Lower leg skin (tissue), 4 donors: ENCODE results near the gene UNC13B. TPM values are rescaled to one million over a fixed set of nuclear protein-coding genes. Genes with fewer than 3 reads are reported as not detected.
A peak's percentile ranks its signal among the peaks of the same experiment; 100 is the strongest.

Source experiments
- DNase-seq, 2 donors: peaks; one replicate each; pipeline ENCODE4 v3.0.0-alpha.2; 2019; ENCODE audit warnings: low spot score in 2 of 2
- H3K4me3 ChIP-seq: fragments of 200-600 bp; sonication (generic); 2 replicates; pipeline ENCODE4 v1.5.1; 2017; ENCODE audit warnings: mild to moderate bottlenecking, low read depth; ENCODE audit not compliant: poor library complexity, severe bottlenecking
- CTCF ChIP-seq, 3 donors: fragments of 450-650 bp; IDR thresholded peaks; one replicate each; pipeline ENCODE4 v1.5.1; 2016; ENCODE audit warnings: antibody characterized with exemption in 3 of 3, mild to moderate bottlenecking in 3 of 3, moderate library complexity in 2 of 3
- POLR2A ChIP-seq, 2 donors: fragments of 450-650 bp; IDR thresholded peaks; one replicate each; pipeline ENCODE4 v1.6.1; 2016 to 2017; ENCODE audit warnings: antibody characterized with exemption in 2 of 2, mild to moderate bottlenecking in 1 of 2, moderate library complexity in 1 of 2
- WGBS, 2 donors: methylation state at CpG; one replicate each; pipeline ENCODE4 v1.1.5; 2018; 5-methylcytosine and 5-hydroxymethylcytosine counted together
- intact Hi-C: fragments of 100-400 bp; cut with DNase I; formaldehyde crosslinking; loops from one replicate; pipeline ENCODE4 v1.15.0; 2023; ENCODE audit warnings: low total_unique reads
- total RNA-seq, 4 donors: library from RNA; depleted of rRNA; stranded (reverse); fragments of >200 nt; gene quantifications; one replicate each; pipeline ENCODE4 v1.1.0, GENCODE V29; 2016

The UNC13B gene
- total RNA-seq, 4 donors from 2014 or later, result 11.9 to 29.0 (median 27.5) TPM

- peak in 1 of 2 donors; percentile 30 for DNase-seq
- H3K4me3 ChIP-seq, result no peak overlapping the region
- intact Hi-C loops, result no loop called here
- TF ChIP-seq CTCF (IDR thresholded peaks at IDR 0.05) (no peak), POLR2A (IDR thresholded peaks at IDR 0.05) (no peak)
- 51 to 62% methylated on average over 3 of the region's 3 CpGs for WGBS, 2 donors
Observed at GRCh38 chr9:35349287-35349990, 187.6 kb downstream of the UNC13B start.

- WGBS, 2 donors, result 88 to 95% methylated on average over 1 of the region's 1 CpG
- TF ChIP-seq CTCF (IDR thresholded peaks at IDR 0.05) (no peak), POLR2A (IDR thresholded peaks at IDR 0.05) (no peak)
- no peak overlapping the region for H3K4me3 ChIP-seq
- DNase-seq, result no peak
- intact Hi-C loops, result no loop called here
Observed at GRCh38 chr9:35350212-35350611, 188.4 kb downstream of the UNC13B start.

- TF ChIP-seq POLR2A (IDR thresholded peaks at IDR 0.05) (no peak), CTCF (IDR thresholded peaks at IDR 0.05) (no peak)
- H3K4me3 ChIP-seq, result no peak overlapping the region
- intact Hi-C loops, result no loop called here
- 65 to 67% methylated on average over 3 of the region's 3 CpGs for WGBS, 2 donors
- DNase-seq, result no peak
Observed at GRCh38 chr9:35350827-35351549, 189.2 kb downstream of the UNC13B start.

- intact Hi-C loops, result no loop called here
- DNase-seq, result no peak
- 90 to 91% methylated on average over 3 of the region's 3 CpGs for WGBS, 2 donors
- H3K4me3 ChIP-seq, result no peak overlapping the region
- TF ChIP-seq CTCF (IDR thresholded peaks at IDR 0.05), result no peak
- TF ChIP-seq POLR2A (IDR thresholded peaks at IDR 0.05), result no peak
Observed at GRCh38 chr9:35353731-35354365, 192.0 kb downstream of the UNC13B start.

- TF ChIP-seq CTCF (IDR thresholded peaks at IDR 0.05), result no peak
- no peak for TF ChIP-seq POLR2A (IDR thresholded peaks at IDR 0.05)
- DNase-seq, result no peak
- H3K4me3 ChIP-seq, result no peak overlapping the region
- WGBS, 2 donors, result 93 to 94% methylated on average over 1 of the region's 1 CpG
- intact Hi-C loops, result no loop called here
Observed at GRCh38 chr9:35355939-35356338, 194.1 kb downstream of the UNC13B start.
